ENCODE measurements around the gene SND1.
"Not testable (repeated sequence)": the region's sequence is repeated elsewhere in the genome, so short reads cannot be mapped to it uniquely, and the experiment has no call there.

The SND1 gene

DNA sequence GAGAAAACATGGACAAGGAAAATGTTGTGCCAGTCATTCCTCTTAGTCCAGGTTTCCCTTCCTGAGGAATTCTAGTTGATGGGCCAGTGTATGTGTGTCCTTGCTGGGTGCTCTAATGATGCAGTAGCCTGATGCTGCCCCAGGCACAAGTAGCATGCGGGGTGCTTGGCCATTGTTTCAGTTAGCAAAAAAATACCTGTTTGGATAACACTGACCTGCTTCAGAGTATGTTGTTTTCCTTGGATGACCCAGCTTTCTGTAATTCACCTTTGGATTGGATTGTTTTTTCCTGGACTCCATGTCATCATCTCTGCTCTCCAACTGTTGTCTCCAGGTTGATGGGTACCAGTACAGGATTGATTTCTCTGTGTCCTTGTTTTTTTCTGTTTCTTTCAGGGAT lies 169.2 kb downstream of the SND1 start:
- Histone ChIP-seq H3K27ac (peak overlapping the region in 7 of 11 experiments; percentile 21 to 59 (median 45); a peak in 10 of 22 replicates), H3K36me3 (peaks cover 4 to 27% (median 18%) of the 10 kb centered on the region in 11 experiments; a peak in 18 of 22 replicates), H3K9me3 (replicated peaks in 1 of 11) (no peaks in the 10 kb centered on the region), H3K9ac (no peak overlapping the region), H3K4me2 (peak overlapping the region in 9 of 11 experiments; percentile 36 to 75 (median 60); a peak in 14 of 22 replicates), H3K27me3 (no peaks in the 10 kb centered on the region), H3K4me1 (peaks cover 32 to 54% (median 41%) of the 10 kb centered on the region in 10 experiments), H3K4me3 (no peak overlapping the region), H4K20me1 (peaks cover 0 to 83% (median 47%) of the 10 kb centered on the region in 11 experiments; a peak in 15 of 22 replicates)
- no peak for TF ChIP-seq Cebpa-rat (IDR thresholded peaks at IDR 0.05)

DNA sequence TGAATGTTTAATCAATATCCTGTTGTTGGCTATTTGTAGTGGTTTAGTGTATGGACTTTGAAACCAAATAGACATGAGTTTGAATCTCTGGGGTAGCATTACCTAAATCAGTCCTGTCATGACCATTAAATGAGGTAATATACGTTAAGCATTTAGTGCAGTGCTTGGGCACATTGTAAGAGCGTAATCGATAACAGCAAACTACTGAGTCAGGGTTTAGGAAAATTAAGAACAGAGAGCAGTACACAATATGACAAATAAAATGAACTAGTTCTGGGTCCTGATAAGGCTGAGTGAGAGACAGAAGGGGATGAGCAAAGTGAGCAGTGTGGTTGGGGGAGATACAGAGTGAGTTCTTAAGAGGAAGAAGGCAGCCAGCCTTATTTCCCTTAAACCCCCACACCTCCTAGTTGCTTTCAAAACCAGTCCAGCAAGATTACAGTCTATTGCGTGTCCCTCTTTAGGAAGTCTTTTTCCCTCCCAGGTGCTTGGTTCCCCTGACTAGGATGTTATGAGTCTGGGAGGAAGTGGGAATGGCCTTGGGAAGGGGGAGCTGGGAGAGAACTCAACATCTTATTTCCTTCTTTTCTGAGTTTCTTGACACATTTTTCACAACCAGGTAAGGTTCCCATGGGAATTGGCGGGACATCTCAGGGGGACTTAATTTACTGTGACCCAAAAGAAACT lies 171.0 kb downstream of the SND1 start:
- Histone ChIP-seq H3K36me3 (peaks cover 0 to 17% (median 11%) of the 10 kb centered on the region in 11 experiments; a peak in 15 of 22 replicates), H3K9me3 (replicated peaks in 1 of 11) (no peaks in the 10 kb centered on the region), H3K4me1 (peaks cover 32 to 53% (median 41%) of the 10 kb centered on the region in 10 experiments), H3K27me3 (no peaks in the 10 kb centered on the region), H3K27ac (peak overlapping the region in 3 of 11 experiments; percentile 11 to 39 (median 17); a peak in 4 of 22 replicates), H3K4me3 (no peak overlapping the region), H4K20me1 (peaks cover 0 to 65% (median 32%) of the 10 kb centered on the region in 11 experiments; a peak in 16 of 22 replicates), H3K9ac (no peak overlapping the region), H3K4me2 (peak overlapping the region; percentile 26 to 75 (median 58))
- TF ChIP-seq Cebpa-rat (IDR thresholded peaks at IDR 0.05): 0 out of 22 replicates have a peak, but pooled peaks of 1 of the 11 experiments have one; percentile 25

DNA sequence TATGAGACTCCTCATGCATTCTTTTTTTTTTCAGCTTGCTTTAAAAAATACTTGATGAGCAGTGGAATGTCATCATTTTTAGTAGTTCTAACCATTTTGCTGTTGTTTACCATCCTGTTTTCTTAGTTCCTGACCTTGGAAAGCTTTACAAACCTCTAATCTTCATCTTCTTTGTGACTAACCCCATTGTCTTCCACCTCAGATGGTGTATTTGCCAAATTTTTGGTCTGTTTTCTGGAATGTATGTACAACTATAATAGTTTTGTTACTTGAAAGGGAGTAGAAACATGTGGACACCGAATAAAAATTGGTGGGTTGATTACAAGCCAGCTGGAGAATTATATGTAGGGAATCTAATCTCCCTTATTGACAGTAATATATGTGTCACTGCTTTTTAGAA lies 172.7 kb downstream of the SND1 start:
- Histone ChIP-seq H4K20me1 (peaks cover 0 to 58% (median 22%) of the 10 kb centered on the region in 11 experiments; a peak in 14 of 22 replicates), H3K27ac (no peak overlapping the region)
- no peak for TF ChIP-seq Cebpa-rat (IDR thresholded peaks at IDR 0.05)

DNA sequence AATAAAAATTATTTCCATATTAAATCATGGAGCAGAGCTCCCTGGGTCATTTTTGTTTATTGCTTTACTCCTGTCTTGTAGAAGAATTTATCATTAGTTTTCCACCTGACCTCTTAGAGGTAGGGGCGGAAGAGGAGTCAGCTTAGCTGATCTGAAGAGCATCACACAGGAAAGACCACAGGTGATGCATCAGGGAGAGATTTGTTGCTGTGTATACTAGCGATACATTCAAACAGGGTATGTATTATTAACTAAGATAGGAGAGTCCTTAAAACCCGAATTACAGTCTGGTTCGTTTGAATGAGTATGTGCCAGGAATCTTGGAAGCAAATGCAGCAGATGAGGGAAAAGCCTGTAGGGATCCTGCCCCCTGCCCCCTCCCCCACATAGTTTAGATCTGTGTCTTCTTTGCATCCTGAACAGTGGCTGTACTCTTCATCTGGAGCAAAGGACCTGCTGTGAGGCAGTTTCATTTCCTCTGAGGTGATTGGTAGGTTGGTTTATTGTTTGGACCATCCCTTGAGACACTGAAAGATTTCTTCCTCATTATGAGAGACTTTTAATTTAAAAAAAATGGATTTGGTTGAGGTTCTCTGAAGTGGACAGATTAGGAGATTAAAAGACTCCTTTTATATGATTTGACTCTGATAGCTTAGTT lies 177.0 kb downstream of the SND1 start:
- no peak for TF ChIP-seq Cebpa-rat (IDR thresholded peaks at IDR 0.05)
- peaks cover 0 to 47% (median 14%) of the 10 kb centered on the region in 11 experiments; a peak in 11 of 22 replicates for H4K20me1 ChIP-seq
- no peak overlapping the region for H3K27ac ChIP-seq
- peaks cover 6 to 18% (median 13%) of the 10 kb centered on the region in 10 experiments for H3K4me1 ChIP-seq
- H3K27me3 ChIP-seq: no peaks in the 10 kb centered on the region
- H3K9me3 ChIP-seq (replicated peaks in 1 of 11): peaks cover 0 to 10% (median 4%) of the 10 kb centered on the region in 11 experiments; a peak in 9 of 22 replicates
- H3K4me2 ChIP-seq: peak overlapping the region in 7 of 11 experiments; percentile 7 to 33 (median 13); a peak in 5 of 22 replicates
- no peak overlapping the region for H3K9ac ChIP-seq
- H3K36me3 ChIP-seq: peaks cover 4 to 53% (median 18%) of the 10 kb centered on the region in 11 experiments; a peak in 19 of 22 replicates
- H3K4me3 ChIP-seq: no peak overlapping the region

More for the DNA sequence above, 172.7 kb downstream of the SND1 start:
- Histone ChIP-seq H3K9me3 (replicated peaks in 1 of 11) (no peaks in the 10 kb centered on the region), H3K9ac (no peak overlapping the region), H3K27me3 (no peaks in the 10 kb centered on the region), H3K4me2 (no peak overlapping the region), H3K36me3 (peaks cover 0 to 20% (median 7%) of the 10 kb centered on the region in 11 experiments; a peak in 13 of 22 replicates), H3K4me1 (peaks cover 28 to 44% (median 37%) of the 10 kb centered on the region in 10 experiments), H3K4me3 (no peak overlapping the region)

DNA sequence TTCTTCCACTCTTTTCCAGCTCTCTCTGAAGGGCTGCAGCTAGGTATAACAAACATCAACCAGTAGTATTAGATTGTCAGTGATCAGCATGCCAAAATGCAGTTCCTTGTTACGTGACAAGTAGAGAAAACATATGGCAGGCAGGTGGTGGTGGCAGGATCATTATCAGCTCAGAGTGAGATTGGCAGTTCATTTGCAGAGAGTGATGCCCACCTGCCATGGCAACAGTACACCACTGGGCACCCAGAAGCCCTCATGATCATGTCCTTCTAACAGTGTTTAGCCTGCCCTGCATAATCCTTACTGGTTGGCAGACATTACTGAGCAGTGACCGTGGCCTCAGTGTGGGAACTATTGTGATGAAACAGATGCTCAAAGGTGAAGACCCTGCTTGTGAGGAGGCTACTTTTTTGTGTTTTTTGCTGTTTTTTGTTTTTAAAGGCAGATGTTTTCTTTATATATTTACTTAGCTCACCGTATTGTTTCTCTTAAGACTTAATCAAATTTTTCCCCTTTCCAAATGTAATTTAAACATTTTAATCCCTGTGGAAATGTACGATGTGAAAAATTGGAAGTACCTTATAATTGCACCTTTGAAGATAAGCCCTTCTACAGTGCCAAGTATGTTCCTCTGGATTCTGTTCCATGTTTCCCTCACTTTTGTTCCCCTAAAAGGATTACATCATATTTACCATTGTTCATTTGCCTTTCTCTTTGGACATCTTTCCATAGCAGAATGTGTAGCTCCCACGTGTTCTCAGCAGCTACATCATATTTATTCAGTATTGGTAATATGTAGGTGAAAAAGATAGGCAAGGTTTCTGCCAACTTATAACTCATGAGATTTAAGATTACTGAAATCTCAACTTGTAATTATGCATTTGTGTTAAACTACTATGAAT lies 179.6 kb downstream of the SND1 start:
- H3K36me3 ChIP-seq: peaks cover 17 to 61% (median 37%) of the 10 kb centered on the region in 11 experiments; a peak in 21 of 22 replicates
- TF ChIP-seq Cebpa-rat (IDR thresholded peaks at IDR 0.05): no peak
- H3K4me3 ChIP-seq: no peak overlapping the region
- peaks cover 0 to 36% (median 14%) of the 10 kb centered on the region in 11 experiments; a peak in 11 of 22 replicates for H4K20me1 ChIP-seq
- peaks cover 10 to 21% (median 13%) of the 10 kb centered on the region in 10 experiments for H3K4me1 ChIP-seq
- no peaks in the 10 kb centered on the region for H3K27me3 ChIP-seq
- H3K4me2 ChIP-seq: no peak overlapping the region
- H3K9ac ChIP-seq: no peak overlapping the region
- H3K9me3 ChIP-seq (replicated peaks in 1 of 11): peaks cover 15 to 34% (median 22%) of the 10 kb centered on the region in 11 experiments
- no peak overlapping the region for H3K27ac ChIP-seq

DNA sequence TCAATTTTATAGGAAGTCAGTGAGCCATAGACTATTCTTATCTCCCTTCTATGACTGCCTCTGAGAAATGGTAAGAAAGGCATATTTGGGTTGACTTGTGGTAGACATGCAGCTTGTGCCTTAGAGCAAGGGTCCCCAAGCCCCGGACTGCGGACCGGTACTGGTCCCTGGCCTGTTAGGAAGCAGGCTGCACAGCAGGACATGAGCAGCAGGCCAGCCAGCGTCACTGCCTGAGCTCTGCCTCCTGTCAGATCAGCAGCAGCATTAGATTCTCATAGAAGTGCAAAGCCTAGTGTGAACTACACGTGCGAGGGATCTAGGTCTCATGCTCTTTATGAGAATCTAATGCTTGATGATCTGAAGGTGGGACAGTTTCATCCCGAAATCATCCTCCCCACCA lies 180.6 kb downstream of the SND1 start:
- peaks cover 0 to 36% (median 14%) of the 10 kb centered on the region in 11 experiments; a peak in 10 of 22 replicates for H4K20me1 ChIP-seq
- H3K4me2 ChIP-seq: no peak overlapping the region
- H3K4me3 ChIP-seq: no peak overlapping the region
- peaks cover 26 to 44% (median 33%) of the 10 kb centered on the region in 11 experiments for H3K9me3 ChIP-seq (replicated peaks in 1 of 11)
- no peak for TF ChIP-seq Cebpa-rat (IDR thresholded peaks at IDR 0.05)
- no peak overlapping the region for H3K9ac ChIP-seq
- no peaks in the 10 kb centered on the region for H3K27me3 ChIP-seq
- H3K27ac ChIP-seq: no peak overlapping the region
- peaks cover 10 to 21% (median 13%) of the 10 kb centered on the region in 10 experiments for H3K4me1 ChIP-seq
- H3K36me3 ChIP-seq: peaks cover 28 to 72% (median 46%) of the 10 kb centered on the region in 11 experiments

DNA sequence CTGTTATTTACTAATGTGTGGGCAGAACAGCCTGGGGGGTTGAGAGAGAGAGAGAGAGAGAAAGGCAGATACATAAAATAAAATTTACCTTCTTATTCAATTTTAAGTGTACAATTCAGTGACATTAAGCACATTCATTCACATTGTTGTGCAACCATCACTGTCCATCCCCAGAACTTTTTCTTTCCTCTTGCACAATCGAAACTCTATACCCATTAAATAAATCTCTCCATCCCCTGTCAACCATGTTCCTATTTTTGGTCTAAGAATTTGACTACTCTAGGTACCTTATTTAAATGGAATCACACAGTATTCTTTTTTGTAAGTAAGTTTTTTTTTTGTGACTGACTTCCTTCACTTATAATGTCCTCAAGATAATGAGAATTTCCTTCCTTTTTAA lies 181.6 kb downstream of the SND1 start:
- Histone ChIP-seq H3K9ac (no peak overlapping the region), H3K36me3 (peaks cover 35 to 81% (median 55%) of the 10 kb centered on the region in 11 experiments), H3K4me3 (no peak overlapping the region), H4K20me1 (peaks cover 0 to 35% (median 13%) of the 10 kb centered on the region in 11 experiments; a peak in 10 of 22 replicates), H3K27me3 (no peaks in the 10 kb centered on the region), H3K4me2 (peak overlapping the region in 4 of 11 experiments; percentile 0 to 32 (median 4); a peak in 4 of 22 replicates), H3K9me3 (replicated peaks in 1 of 11) (peaks cover 32 to 55% (median 40%) of the 10 kb centered on the region in 11 experiments), H3K4me1 (peaks cover 7 to 18% (median 13%) of the 10 kb centered on the region in 10 experiments), H3K27ac (no peak overlapping the region)
- peak in 2 of 11 experiments; percentile 16 to 27; a peak in 1 of 22 replicates for TF ChIP-seq Cebpa-rat (IDR thresholded peaks at IDR 0.05)

DNA sequence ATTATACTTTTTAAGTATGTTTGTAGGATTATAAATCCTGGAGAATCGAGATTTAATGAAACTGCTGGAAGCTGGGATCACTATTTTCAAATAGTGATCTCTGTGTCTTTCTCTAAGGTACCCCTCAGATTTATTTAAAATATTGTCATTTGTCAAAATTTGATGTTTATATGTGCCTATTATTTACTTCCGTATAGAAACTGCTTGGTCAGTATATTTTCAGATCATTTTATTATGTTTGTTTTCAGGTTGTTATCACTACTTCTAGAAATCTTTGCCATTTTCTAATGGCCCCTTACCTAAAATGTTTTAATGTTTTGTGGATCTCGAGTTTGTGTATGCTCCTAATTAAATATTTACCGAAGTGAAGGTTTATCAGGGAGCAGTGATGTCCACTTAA lies 183.7 kb downstream of the SND1 start:
- Histone ChIP-seq H4K20me1 (peaks cover 0 to 35% (median 7%) of the 10 kb centered on the region in 11 experiments; a peak in 9 of 22 replicates), H3K9me3 (replicated peaks in 1 of 11) (peaks cover 32 to 61% (median 45%) of the 10 kb centered on the region in 11 experiments), H3K9ac (no peak overlapping the region), H3K4me2 (no peak overlapping the region), H3K27me3 (no peaks in the 10 kb centered on the region), H3K4me1 (peaks cover 0 to 13% (median 8%) of the 10 kb centered on the region in 10 experiments; a peak in 11 of 20 replicates), H3K27ac (no peak overlapping the region), H3K36me3 (peaks cover 35 to 95% (median 70%) of the 10 kb centered on the region in 11 experiments), H3K4me3 (no peak overlapping the region)
- no peak for TF ChIP-seq Cebpa-rat (IDR thresholded peaks at IDR 0.05)

DNA sequence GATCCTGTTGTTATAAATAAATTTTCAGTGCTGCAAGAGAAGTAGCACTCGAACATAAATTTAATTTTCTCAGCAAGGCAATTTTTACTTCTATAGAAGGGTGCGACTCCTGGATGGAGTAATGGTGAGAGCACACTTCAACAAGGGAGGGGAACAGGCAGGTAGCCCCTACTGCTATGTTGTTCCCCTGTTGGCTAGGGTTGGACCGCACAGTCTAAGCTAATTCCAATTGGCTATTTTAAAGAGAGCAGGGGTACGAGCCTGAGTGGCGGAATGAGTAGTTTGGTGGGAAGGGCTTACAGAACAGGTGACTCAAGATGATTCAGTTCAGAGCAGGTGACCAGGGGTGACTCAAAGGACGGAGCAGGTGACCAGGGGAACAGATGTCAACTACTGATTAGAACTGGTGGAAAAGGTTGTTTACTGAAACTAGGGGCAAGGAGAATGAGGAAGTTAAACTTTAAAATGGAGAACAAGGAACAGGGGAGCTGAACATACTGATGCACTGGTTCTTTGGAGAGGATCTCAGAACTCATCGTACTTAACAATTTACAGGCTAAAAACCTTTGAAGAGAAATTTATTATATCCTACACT lies 185.9 kb downstream of the SND1 start:
- peaks cover 32 to 56% (median 40%) of the 10 kb centered on the region in 11 experiments for H3K9me3 ChIP-seq (replicated peaks in 1 of 11)
- not testable (repeated sequence) for H3K4me2 ChIP-seq, H3K9ac ChIP-seq

More for the DNA sequence above, 185.9 kb downstream of the SND1 start:
- peaks cover 0 to 13% (median 8%) of the 10 kb centered on the region in 10 experiments; a peak in 11 of 20 replicates for H3K4me1 ChIP-seq
- not testable (repeated sequence) for H3K27me3 ChIP-seq, H3K27ac ChIP-seq
- H4K20me1 ChIP-seq: peaks cover 0 to 41% (median 0%) of the 10 kb centered on the region in 11 experiments; a peak in 7 of 22 replicates
- peak overlapping the region in 3 of 10 experiments; percentile 12 to 31 (median 24); a peak in 2 of 20 replicates for H3K4me3 ChIP-seq
- peaks cover 48 to 95% (median 76%) of the 10 kb centered on the region in 11 experiments for H3K36me3 ChIP-seq
